Liver (tissue), 9 donors: ENCODE data around the gene ESRP2. TPM values are rescaled to one million over a fixed set of nuclear protein-coding genes. Genes with fewer than 3 reads are reported as not detected.

ENCODE experiments used
- DNase-seq: peaks from one replicate; pipeline ENCODE4 v3.0.0-alpha.2; 2017; ENCODE audit warnings: low spot score
- H3K27ac ChIP-seq, 2 donors: one replicate each; pipeline ENCODE4 v1.7.0; 2013; ENCODE audit warnings: inconsistent platforms in 2 of 2, low read length in 2 of 2, control low read depth in 1 of 2, low read depth in 1 of 2, mild to moderate bottlenecking in 1 of 2
- H3K27me3 ChIP-seq, 4 donors: one replicate each; pipeline versions ENCODE4 v1.6.1 to v1.7.0; 2013; ENCODE audit warnings: low read length in 3 of 4, inconsistent platforms in 1 of 4, mild to moderate bottlenecking in 1 of 4, moderate library complexity in 1 of 4; ENCODE audit not compliant: control insufficient read depth in 4 of 4, insufficient read depth in 4 of 4
- H3K36me3 ChIP-seq, 4 donors: one replicate each; pipeline versions ENCODE4 v1.6.1 to v1.7.0; 2013; ENCODE audit warnings: low read length in 3 of 4, mild to moderate bottlenecking in 3 of 4, low read depth in 1 of 4, moderate library complexity in 1 of 4; ENCODE audit not compliant: control insufficient read depth in 4 of 4, insufficient read depth in 3 of 4
- H3K4me1 ChIP-seq, 4 donors: one replicate each; pipeline versions ENCODE4 v1.6.1 to v1.7.0; 2013; ENCODE audit warnings: low read length in 3 of 4, mild to moderate bottlenecking in 3 of 4, moderate library complexity in 1 of 4; ENCODE audit not compliant: control insufficient read depth in 4 of 4, insufficient read depth in 4 of 4
- H3K4me3 ChIP-seq, 3 donors: one replicate each; pipeline versions ENCODE4 v1.6.1 to v1.7.0; 2013; ENCODE audit warnings: low read length in 3 of 3, control low read depth in 1 of 3, low read depth in 1 of 3, mild to moderate bottlenecking in 1 of 3
- H3K9ac ChIP-seq, 2 donors: one replicate each; pipeline ENCODE4 v1.7.0; 2013; ENCODE audit warnings: low read length in 2 of 2, mild to moderate bottlenecking in 2 of 2, moderate library complexity in 2 of 2, control low read depth in 1 of 2, low read depth in 1 of 2
- H3K9me3 ChIP-seq, 4 donors: one replicate each; pipeline versions ENCODE4 v1.6.1 to v1.7.0; 2013; ENCODE audit warnings: low read length in 3 of 4; ENCODE audit not compliant: control insufficient read depth in 4 of 4
- EGR1 ChIP-seq, 2 donors: IDR thresholded peaks; 2 replicates each; pipeline ENCODE4 v1.6.1; 2016 to 2018; ENCODE audit warnings: antibody characterized with exemption in 2 of 2, low read depth in 2 of 2
- FOXA1 ChIP-seq: IDR thresholded peaks from 2 replicates; pipeline ENCODE4 v1.6.1; 2016; ENCODE audit warnings: antibody characterized with exemption
- FOXA2 ChIP-seq: IDR thresholded peaks from 2 replicates; pipeline ENCODE4 v1.6.1; 2016; ENCODE audit warnings: antibody characterized with exemption
- GABPA ChIP-seq, 2 donors: IDR thresholded peaks in 1 of 2; conservative IDR thresholded peaks in 1 of 2; 2 replicates each; pipeline ENCODE4 v1.6.1; 2016; ENCODE audit warnings: antibody characterized with exemption in 2 of 2, mild to moderate bottlenecking in 1 of 2, moderate library complexity in 1 of 2
- HNF4A ChIP-seq, 2 donors: conservative IDR thresholded peaks; 2 replicates each; pipeline ENCODE4 v1.6.1; 2016; ENCODE audit warnings: antibody characterized with exemption in 2 of 2, mild to moderate bottlenecking in 2 of 2
- HNF4G ChIP-seq: IDR thresholded peaks from 2 replicates; pipeline ENCODE4 v1.6.1; 2016; ENCODE audit warnings: antibody characterized with exemption
- JUND ChIP-seq, 2 donors: IDR thresholded peaks; 2 replicates each; pipeline ENCODE4 v1.6.1; 2016; ENCODE audit warnings: antibody characterized with exemption in 2 of 2
- NR2F2 ChIP-seq: IDR thresholded peaks from 2 replicates; pipeline ENCODE4 v1.6.1; 2016; ENCODE audit warnings: antibody characterized with exemption
- RAD21 ChIP-seq, 2 donors: IDR thresholded peaks; 2 replicates each; pipeline ENCODE4 v1.6.1; 2016; ENCODE audit warnings: antibody characterized with exemption in 2 of 2, mild to moderate bottlenecking in 2 of 2
- RXRA ChIP-seq, 2 donors: IDR thresholded peaks; 2 replicates each; pipeline ENCODE4 v1.6.1; 2017 to 2018; ENCODE audit warnings: antibody characterized with exemption in 2 of 2, mild to moderate bottlenecking in 1 of 2
- SP1 ChIP-seq: IDR thresholded peaks from 2 replicates; pipeline ENCODE4 v1.6.1; 2018; ENCODE audit warnings: antibody characterized with exemption, mild to moderate bottlenecking
- TAF1 ChIP-seq: conservative IDR thresholded peaks from 2 replicates; pipeline ENCODE4 v1.6.1; 2016; ENCODE audit warnings: antibody characterized with exemption, mild to moderate bottlenecking
- YY1 ChIP-seq: IDR thresholded peaks from 2 replicates; pipeline ENCODE4 v1.6.1; 2016; ENCODE audit warnings: antibody characterized with exemption, mild to moderate bottlenecking
- WGBS: extraction: QIAGEN DNeasy Blood & Tissue Kit; methylation state at CpG from one replicate; pipeline ENCODE4 v1.1.7; 2013; 5-methylcytosine and 5-hydroxymethylcytosine counted together
- polyA plus RNA-seq, 2 donors: library from polyadenylated mRNA; stranded (reverse) in 1 of 2; unstranded in 1 of 2; fragments of 200-250 nt in 1 of 2; fragments of >200 nt in 1 of 2; fragmentation: Nextera tagmentation in 1 of 2; extraction: Ambion mirVana in 1 of 2; gene quantifications; one replicate each; pipeline versions ENCODE4 v1.2.1 to v1.2.3, GENCODE V29; 2013 to 2015
- total RNA-seq, 2 donors: library from RNA; depleted of rRNA; stranded (reverse); fragments of >200 nt; gene quantifications; one replicate each; pipeline ENCODE4 v1.2.3, GENCODE V29; 2014
- TF ChIP-seq, protein P1 (sequence below): IDR thresholded peaks from 2 replicates; pipeline ENCODE4 v1.6.1; 2016; ENCODE audit warnings: antibody characterized with exemption
- TF ChIP-seq, protein P2 (sequence below): IDR thresholded peaks from 2 replicates; pipeline ENCODE4 v1.6.1; 2016; ENCODE audit warnings: antibody characterized with exemption
- TF ChIP-seq, protein P3 (sequence below): IDR thresholded peaks from 2 replicates; pipeline ENCODE4 v1.6.1; 2016; ENCODE audit warnings: antibody characterized with exemption, mild to moderate bottlenecking
- TF ChIP-seq, protein P4 (sequence below): IDR thresholded peaks from 2 replicates; pipeline ENCODE4 v1.6.1; 2016; ENCODE audit warnings: antibody characterized with exemption
- TF ChIP-seq, protein P5 (sequence below): fragments of 150-350 bp; IDR thresholded peaks from 2 replicates; pipeline ENCODE4 v1.5.1; 2017; ENCODE audit warnings: improper control_type of control experiment, low read depth, low read length; ENCODE audit not compliant: missing input control
- donor health status: healthy.
- donor health status: healthy.
- donor health status: healthy.
- donor health status: healthy.
- donor health status: healthy.

ESRP2 gene
- total and polyA plus RNA-seq, 4 donors, result 21.0 to 84.8 (median 45.7) TPM

DNA sequence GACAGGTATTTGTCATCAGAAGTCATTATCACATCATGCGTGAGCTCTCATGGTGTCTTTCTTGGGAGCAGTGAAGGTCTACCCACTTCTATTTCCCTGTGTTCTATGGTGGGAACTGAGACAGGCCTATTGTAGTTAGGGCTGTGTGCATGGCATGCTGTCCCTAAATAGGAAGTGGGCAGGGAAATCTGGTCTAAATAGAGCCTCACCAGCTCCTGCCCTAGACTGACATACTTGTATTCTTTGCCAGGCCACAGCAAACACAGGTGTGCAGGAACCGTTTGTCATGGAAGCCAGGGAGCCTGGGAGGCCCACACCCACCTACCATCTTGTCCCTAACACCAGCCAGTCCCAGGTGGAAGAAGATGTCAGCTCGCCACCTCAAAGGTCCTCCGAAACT is 38.5 kb upstream of the ESRP2 start:
- Histone ChIP-seq H3K9ac (no peak overlapping the region), H3K4me1 (no peaks in the 10 kb centered on the region), H3K27ac (no peak overlapping the region), H3K4me3 (no peak overlapping the region), H3K9me3 (no peaks in the 10 kb centered on the region), H3K27me3 (no peaks in the 10 kb centered on the region), H3K36me3 (no peaks in the 10 kb centered on the region)
- DNase-seq, result no peak
- WGBS, result 93% methylated on average over 4 of the region's 4 CpGs
- TF ChIP-seq RXRA (IDR thresholded peaks at IDR 0.05) (no peak), HNF4A (conservative IDR thresholded peaks at IDR 0.05) (no peak)

DNA sequence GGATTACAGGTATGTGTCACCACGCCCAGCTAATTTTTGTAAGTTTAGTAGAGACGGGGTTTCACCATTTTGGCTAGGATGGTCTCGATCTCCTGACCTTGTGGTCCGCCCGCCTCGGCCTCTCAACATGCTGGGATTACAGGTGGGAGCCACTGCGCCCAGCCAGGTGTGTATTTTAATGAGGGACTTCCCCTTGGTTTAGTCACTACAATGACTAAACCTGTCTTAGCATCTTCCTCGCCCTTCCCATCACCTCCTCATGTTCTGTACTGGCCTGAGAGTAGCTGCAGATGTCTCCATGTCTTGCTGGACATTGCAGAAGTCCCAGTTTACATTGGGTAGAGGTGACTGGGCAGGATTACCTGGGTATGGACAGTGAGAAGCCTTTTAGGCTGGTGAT is 38.0 kb upstream of the ESRP2 start:
- no peak overlapping the region for H3K9ac ChIP-seq
- H3K36me3 ChIP-seq, result no peaks in the 10 kb centered on the region
- no peaks in the 10 kb centered on the region for H3K9me3 ChIP-seq
- H3K27me3 ChIP-seq, result no peaks in the 10 kb centered on the region
- no peak for DNase-seq
- H3K4me1 ChIP-seq, result no peaks in the 10 kb centered on the region
- 94% methylated on average over 8 of the region's 8 CpGs for whole genome bisulfite sequencing
- H3K27ac ChIP-seq, result no peak overlapping the region
- TF ChIP-seq HNF4A (conservative IDR thresholded peaks at IDR 0.05) (no peak), GABPA (IDR thresholded peaks at IDR 0.05 in 1 of 2, conservative IDR thresholded peaks at IDR 0.05 in 1 of 2) (no peak), TAF1 (no peak), FOXA2 (no peak), EGR1 (IDR thresholded peaks at IDR 0.05; ENCODE audit: low read depth in 2 of 2) (no peak), RXRA (IDR thresholded peaks at IDR 0.05) (no peak), SP1 (no peak), JUND (IDR thresholded peaks at IDR 0.05) (no peak), HNF4G (no peak), FOXA1 (no peak), NR2F2 (no peak), YY1 (no peak), RAD21 (IDR thresholded peaks at IDR 0.05) (no peak)
- TF ChIP-seq, protein P1, sequence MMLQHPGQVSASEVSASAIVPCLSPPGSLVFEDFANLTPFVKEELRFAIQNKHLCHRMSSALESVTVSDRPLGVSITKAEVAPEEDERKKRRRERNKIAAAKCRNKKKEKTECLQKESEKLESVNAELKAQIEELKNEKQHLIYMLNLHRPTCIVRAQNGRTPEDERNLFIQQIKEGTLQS, result no peak
- TF ChIP-seq, protein P2, sequence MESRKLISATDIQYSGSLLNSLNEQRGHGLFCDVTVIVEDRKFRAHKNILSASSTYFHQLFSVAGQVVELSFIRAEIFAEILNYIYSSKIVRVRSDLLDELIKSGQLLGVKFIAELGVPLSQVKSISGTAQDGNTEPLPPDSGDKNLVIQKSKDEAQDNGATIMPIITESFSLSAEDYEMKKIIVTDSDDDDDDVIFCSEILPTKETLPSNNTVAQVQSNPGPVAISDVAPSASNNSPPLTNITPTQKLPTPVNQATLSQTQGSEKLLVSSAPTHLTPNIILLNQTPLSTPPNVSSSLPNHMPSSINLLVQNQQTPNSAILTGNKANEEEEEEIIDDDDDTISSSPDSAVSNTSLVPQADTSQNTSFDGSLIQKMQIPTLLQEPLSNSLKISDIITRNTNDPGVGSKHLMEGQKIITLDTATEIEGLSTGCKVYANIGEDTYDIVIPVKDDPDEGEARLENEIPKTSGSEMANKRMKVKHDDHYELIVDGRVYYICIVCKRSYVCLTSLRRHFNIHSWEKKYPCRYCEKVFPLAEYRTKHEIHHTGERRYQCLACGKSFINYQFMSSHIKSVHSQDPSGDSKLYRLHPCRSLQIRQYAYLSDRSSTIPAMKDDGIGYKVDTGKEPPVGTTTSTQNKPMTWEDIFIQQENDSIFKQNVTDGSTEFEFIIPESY, result no peak
- TF ChIP-seq, protein P3, sequence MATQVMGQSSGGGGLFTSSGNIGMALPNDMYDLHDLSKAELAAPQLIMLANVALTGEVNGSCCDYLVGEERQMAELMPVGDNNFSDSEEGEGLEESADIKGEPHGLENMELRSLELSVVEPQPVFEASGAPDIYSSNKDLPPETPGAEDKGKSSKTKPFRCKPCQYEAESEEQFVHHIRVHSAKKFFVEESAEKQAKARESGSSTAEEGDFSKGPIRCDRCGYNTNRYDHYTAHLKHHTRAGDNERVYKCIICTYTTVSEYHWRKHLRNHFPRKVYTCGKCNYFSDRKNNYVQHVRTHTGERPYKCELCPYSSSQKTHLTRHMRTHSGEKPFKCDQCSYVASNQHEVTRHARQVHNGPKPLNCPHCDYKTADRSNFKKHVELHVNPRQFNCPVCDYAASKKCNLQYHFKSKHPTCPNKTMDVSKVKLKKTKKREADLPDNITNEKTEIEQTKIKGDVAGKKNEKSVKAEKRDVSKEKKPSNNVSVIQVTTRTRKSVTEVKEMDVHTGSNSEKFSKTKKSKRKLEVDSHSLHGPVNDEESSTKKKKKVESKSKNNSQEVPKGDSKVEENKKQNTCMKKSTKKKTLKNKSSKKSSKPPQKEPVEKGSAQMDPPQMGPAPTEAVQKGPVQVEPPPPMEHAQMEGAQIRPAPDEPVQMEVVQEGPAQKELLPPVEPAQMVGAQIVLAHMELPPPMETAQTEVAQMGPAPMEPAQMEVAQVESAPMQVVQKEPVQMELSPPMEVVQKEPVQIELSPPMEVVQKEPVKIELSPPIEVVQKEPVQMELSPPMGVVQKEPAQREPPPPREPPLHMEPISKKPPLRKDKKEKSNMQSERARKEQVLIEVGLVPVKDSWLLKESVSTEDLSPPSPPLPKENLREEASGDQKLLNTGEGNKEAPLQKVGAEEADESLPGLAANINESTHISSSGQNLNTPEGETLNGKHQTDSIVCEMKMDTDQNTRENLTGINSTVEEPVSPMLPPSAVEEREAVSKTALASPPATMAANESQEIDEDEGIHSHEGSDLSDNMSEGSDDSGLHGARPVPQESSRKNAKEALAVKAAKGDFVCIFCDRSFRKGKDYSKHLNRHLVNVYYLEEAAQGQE, result no peak
- TF ChIP-seq, protein P4, sequence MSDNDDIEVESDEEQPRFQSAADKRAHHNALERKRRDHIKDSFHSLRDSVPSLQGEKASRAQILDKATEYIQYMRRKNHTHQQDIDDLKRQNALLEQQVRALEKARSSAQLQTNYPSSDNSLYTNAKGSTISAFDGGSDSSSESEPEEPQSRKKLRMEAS, result no peak
- TF ChIP-seq, protein P5, sequence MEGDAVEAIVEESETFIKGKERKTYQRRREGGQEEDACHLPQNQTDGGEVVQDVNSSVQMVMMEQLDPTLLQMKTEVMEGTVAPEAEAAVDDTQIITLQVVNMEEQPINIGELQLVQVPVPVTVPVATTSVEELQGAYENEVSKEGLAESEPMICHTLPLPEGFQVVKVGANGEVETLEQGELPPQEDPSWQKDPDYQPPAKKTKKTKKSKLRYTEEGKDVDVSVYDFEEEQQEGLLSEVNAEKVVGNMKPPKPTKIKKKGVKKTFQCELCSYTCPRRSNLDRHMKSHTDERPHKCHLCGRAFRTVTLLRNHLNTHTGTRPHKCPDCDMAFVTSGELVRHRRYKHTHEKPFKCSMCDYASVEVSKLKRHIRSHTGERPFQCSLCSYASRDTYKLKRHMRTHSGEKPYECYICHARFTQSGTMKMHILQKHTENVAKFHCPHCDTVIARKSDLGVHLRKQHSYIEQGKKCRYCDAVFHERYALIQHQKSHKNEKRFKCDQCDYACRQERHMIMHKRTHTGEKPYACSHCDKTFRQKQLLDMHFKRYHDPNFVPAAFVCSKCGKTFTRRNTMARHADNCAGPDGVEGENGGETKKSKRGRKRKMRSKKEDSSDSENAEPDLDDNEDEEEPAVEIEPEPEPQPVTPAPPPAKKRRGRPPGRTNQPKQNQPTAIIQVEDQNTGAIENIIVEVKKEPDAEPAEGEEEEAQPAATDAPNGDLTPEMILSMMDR, result no peak
- H3K4me3 ChIP-seq, result no peak overlapping the region
